Ishikawa (cell line): ENCODE results near the gene PTTG1.

Experiments used
- CEBPB ChIP-seq: IDR thresholded peaks from 2 replicates; pipeline ENCODE4 v1.6.1; 2012
- EP300 ChIP-seq: IDR thresholded peaks from 2 replicates; pipeline ENCODE4 v1.6.1; 2012; ENCODE audit warnings: borderline replicate concordance
- FOXM1 ChIP-seq: IDR thresholded peaks from 2 replicates; pipeline ENCODE4 v1.6.1; 2012; ENCODE audit warnings: low read depth, borderline replicate concordance
- TAF1 ChIP-seq: IDR thresholded peaks from 2 replicates; pipeline ENCODE4 v1.6.1; 2012; ENCODE audit warnings: low read depth, mild to moderate bottlenecking
- USF1 ChIP-seq: IDR thresholded peaks from 2 replicates; pipeline ENCODE4 v1.6.1; 2012
- YY1 ChIP-seq: IDR thresholded peaks from 2 replicates; pipeline ENCODE4 v1.6.1; 2012; ENCODE audit warnings: low read depth

- TF ChIP-seq CEBPB (no peak), TAF1 (no peak), USF1 (no peak), EP300 (no peak), FOXM1 (no peak), YY1 (no peak)
Observed at GRCh38 chr5:160445132-160445531, 23.5 kb downstream of the PTTG1 start.
